Liver (tissue), 9 donors: Measurements from ENCODE around the gene TIAM2. TPM values are rescaled to one million over a fixed set of nuclear protein-coding genes. Genes with fewer than 3 reads are reported as not detected.

Experiments used
- DNase-seq: peaks from one replicate; pipeline ENCODE4 v3.0.0-alpha.2; 2017; ENCODE audit warnings: low spot score
- H3K27ac ChIP-seq, 2 donors: one replicate each; pipeline ENCODE4 v1.7.0; 2013; ENCODE audit warnings: inconsistent platforms in 2 of 2, low read length in 2 of 2, control low read depth in 1 of 2, low read depth in 1 of 2, mild to moderate bottlenecking in 1 of 2
- H3K27me3 ChIP-seq, 4 donors: one replicate each; pipeline versions ENCODE4 v1.6.1 to v1.7.0; 2013; ENCODE audit warnings: low read length in 3 of 4, inconsistent platforms in 1 of 4, mild to moderate bottlenecking in 1 of 4, moderate library complexity in 1 of 4; ENCODE audit not compliant: control insufficient read depth in 4 of 4, insufficient read depth in 4 of 4
- H3K36me3 ChIP-seq, 4 donors: one replicate each; pipeline versions ENCODE4 v1.6.1 to v1.7.0; 2013; ENCODE audit warnings: low read length in 3 of 4, mild to moderate bottlenecking in 3 of 4, low read depth in 1 of 4, moderate library complexity in 1 of 4; ENCODE audit not compliant: control insufficient read depth in 4 of 4, insufficient read depth in 3 of 4
- H3K4me1 ChIP-seq, 4 donors: one replicate each; pipeline versions ENCODE4 v1.6.1 to v1.7.0; 2013; ENCODE audit warnings: low read length in 3 of 4, mild to moderate bottlenecking in 3 of 4, moderate library complexity in 1 of 4; ENCODE audit not compliant: control insufficient read depth in 4 of 4, insufficient read depth in 4 of 4
- H3K4me3 ChIP-seq, 3 donors: one replicate each; pipeline versions ENCODE4 v1.6.1 to v1.7.0; 2013; ENCODE audit warnings: low read length in 3 of 3, control low read depth in 1 of 3, low read depth in 1 of 3, mild to moderate bottlenecking in 1 of 3
- H3K9ac ChIP-seq, 2 donors: one replicate each; pipeline ENCODE4 v1.7.0; 2013; ENCODE audit warnings: low read length in 2 of 2, mild to moderate bottlenecking in 2 of 2, moderate library complexity in 2 of 2, control low read depth in 1 of 2, low read depth in 1 of 2
- H3K9me3 ChIP-seq, 4 donors: one replicate each; pipeline versions ENCODE4 v1.6.1 to v1.7.0; 2013; ENCODE audit warnings: low read length in 3 of 4; ENCODE audit not compliant: control insufficient read depth in 4 of 4
- ATF3 ChIP-seq: IDR thresholded peaks from 2 replicates; pipeline ENCODE4 v1.6.1; 2016; ENCODE audit warnings: antibody characterized with exemption
- CTCF ChIP-seq: fragments of 150-350 bp; IDR thresholded peaks from 2 replicates; pipeline ENCODE4 v1.5.1; 2017; ENCODE audit warnings: improper control_type of control experiment, low read depth, low read length; ENCODE audit not compliant: missing input control
- EGR1 ChIP-seq, 2 donors: IDR thresholded peaks; 2 replicates each; pipeline ENCODE4 v1.6.1; 2016 to 2018; ENCODE audit warnings: antibody characterized with exemption in 2 of 2, low read depth in 2 of 2
- FOXA1 ChIP-seq: IDR thresholded peaks from 2 replicates; pipeline ENCODE4 v1.6.1; 2016; ENCODE audit warnings: antibody characterized with exemption
- FOXA2 ChIP-seq: IDR thresholded peaks from 2 replicates; pipeline ENCODE4 v1.6.1; 2016; ENCODE audit warnings: antibody characterized with exemption
- GABPA ChIP-seq, 2 donors: IDR thresholded peaks in 1 of 2; conservative IDR thresholded peaks in 1 of 2; 2 replicates each; pipeline ENCODE4 v1.6.1; 2016; ENCODE audit warnings: antibody characterized with exemption in 2 of 2, mild to moderate bottlenecking in 1 of 2, moderate library complexity in 1 of 2
- HNF4A ChIP-seq, 2 donors: conservative IDR thresholded peaks; 2 replicates each; pipeline ENCODE4 v1.6.1; 2016; ENCODE audit warnings: antibody characterized with exemption in 2 of 2, mild to moderate bottlenecking in 2 of 2
- HNF4G ChIP-seq: IDR thresholded peaks from 2 replicates; pipeline ENCODE4 v1.6.1; 2016; ENCODE audit warnings: antibody characterized with exemption
- JUND ChIP-seq, 2 donors: IDR thresholded peaks; 2 replicates each; pipeline ENCODE4 v1.6.1; 2016; ENCODE audit warnings: antibody characterized with exemption in 2 of 2
- MAX ChIP-seq: IDR thresholded peaks from 2 replicates; pipeline ENCODE4 v1.6.1; 2016; ENCODE audit warnings: antibody characterized with exemption
- NR2F2 ChIP-seq: IDR thresholded peaks from 2 replicates; pipeline ENCODE4 v1.6.1; 2016; ENCODE audit warnings: antibody characterized with exemption
- SP1 ChIP-seq: IDR thresholded peaks from 2 replicates; pipeline ENCODE4 v1.6.1; 2018; ENCODE audit warnings: antibody characterized with exemption, mild to moderate bottlenecking
- TAF1 ChIP-seq: conservative IDR thresholded peaks from 2 replicates; pipeline ENCODE4 v1.6.1; 2016; ENCODE audit warnings: antibody characterized with exemption, mild to moderate bottlenecking
- YY1 ChIP-seq: IDR thresholded peaks from 2 replicates; pipeline ENCODE4 v1.6.1; 2016; ENCODE audit warnings: antibody characterized with exemption, mild to moderate bottlenecking
- ZBTB33 ChIP-seq: IDR thresholded peaks from 2 replicates; pipeline ENCODE4 v1.6.1; 2016; ENCODE audit warnings: antibody characterized with exemption
- WGBS: extraction: QIAGEN DNeasy Blood & Tissue Kit; methylation state at CpG from one replicate; pipeline ENCODE4 v1.1.7; 2013; 5-methylcytosine and 5-hydroxymethylcytosine counted together
- polyA plus RNA-seq, 2 donors: library from polyadenylated mRNA; stranded (reverse) in 1 of 2; unstranded in 1 of 2; fragments of 200-250 nt in 1 of 2; fragments of >200 nt in 1 of 2; fragmentation: Nextera tagmentation in 1 of 2; extraction: Ambion mirVana in 1 of 2; gene quantifications; one replicate each; pipeline versions ENCODE4 v1.2.1 to v1.2.3, GENCODE V29; 2013 to 2015
- total RNA-seq, 2 donors: library from RNA; depleted of rRNA; stranded (reverse); fragments of >200 nt; gene quantifications; one replicate each; pipeline ENCODE4 v1.2.3, GENCODE V29; 2014
- TF ChIP-seq, protein P1 (sequence below): IDR thresholded peaks from 2 replicates; pipeline ENCODE4 v1.6.1; 2016; ENCODE audit warnings: antibody characterized with exemption, mild to moderate bottlenecking
- donor health status: healthy.
- donor health status: healthy.
- donor health status: healthy.
- donor health status: healthy.
- donor health status: healthy.

The TIAM2 gene
- total and polyA plus RNA-seq, 4 donors, result 0.62 to 3.7 (median 2.4) TPM

GRCh38 chr6:155054491-155055250 is 59.6 kb downstream of the TIAM2 start:
- no peak overlapping the region for H3K4me3 ChIP-seq
- WGBS, result 67% methylated on average over 12 of the region's 12 CpGs

GRCh38 chr6:155055729-155056128 is 60.6 kb downstream of the TIAM2 start:
- DNase-seq, result no peak
- Histone ChIP-seq H3K27me3 (no peaks in the 10 kb centered on the region), H3K4me1 (no peaks in the 10 kb centered on the region), H3K9ac (no peak overlapping the region), H3K27ac (no peak overlapping the region), H3K36me3 (no peaks in the 10 kb centered on the region), H3K4me3 (no peak overlapping the region), H3K9me3 (no peaks in the 10 kb centered on the region)
- WGBS, result 88% methylated on average over 2 of the region's 2 CpGs
- TF ChIP-seq FOXA2, result no peak
- no peak for TF ChIP-seq HNF4G
- no peak for TF ChIP-seq HNF4A (conservative IDR thresholded peaks at IDR 0.05)
- no peak for TF ChIP-seq TAF1
- no peak for TF ChIP-seq YY1
- no peak for TF ChIP-seq MAX
- no peak for TF ChIP-seq CTCF
- TF ChIP-seq SP1, result no peak
- TF ChIP-seq, protein P1, sequence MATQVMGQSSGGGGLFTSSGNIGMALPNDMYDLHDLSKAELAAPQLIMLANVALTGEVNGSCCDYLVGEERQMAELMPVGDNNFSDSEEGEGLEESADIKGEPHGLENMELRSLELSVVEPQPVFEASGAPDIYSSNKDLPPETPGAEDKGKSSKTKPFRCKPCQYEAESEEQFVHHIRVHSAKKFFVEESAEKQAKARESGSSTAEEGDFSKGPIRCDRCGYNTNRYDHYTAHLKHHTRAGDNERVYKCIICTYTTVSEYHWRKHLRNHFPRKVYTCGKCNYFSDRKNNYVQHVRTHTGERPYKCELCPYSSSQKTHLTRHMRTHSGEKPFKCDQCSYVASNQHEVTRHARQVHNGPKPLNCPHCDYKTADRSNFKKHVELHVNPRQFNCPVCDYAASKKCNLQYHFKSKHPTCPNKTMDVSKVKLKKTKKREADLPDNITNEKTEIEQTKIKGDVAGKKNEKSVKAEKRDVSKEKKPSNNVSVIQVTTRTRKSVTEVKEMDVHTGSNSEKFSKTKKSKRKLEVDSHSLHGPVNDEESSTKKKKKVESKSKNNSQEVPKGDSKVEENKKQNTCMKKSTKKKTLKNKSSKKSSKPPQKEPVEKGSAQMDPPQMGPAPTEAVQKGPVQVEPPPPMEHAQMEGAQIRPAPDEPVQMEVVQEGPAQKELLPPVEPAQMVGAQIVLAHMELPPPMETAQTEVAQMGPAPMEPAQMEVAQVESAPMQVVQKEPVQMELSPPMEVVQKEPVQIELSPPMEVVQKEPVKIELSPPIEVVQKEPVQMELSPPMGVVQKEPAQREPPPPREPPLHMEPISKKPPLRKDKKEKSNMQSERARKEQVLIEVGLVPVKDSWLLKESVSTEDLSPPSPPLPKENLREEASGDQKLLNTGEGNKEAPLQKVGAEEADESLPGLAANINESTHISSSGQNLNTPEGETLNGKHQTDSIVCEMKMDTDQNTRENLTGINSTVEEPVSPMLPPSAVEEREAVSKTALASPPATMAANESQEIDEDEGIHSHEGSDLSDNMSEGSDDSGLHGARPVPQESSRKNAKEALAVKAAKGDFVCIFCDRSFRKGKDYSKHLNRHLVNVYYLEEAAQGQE, result no peak

More at GRCh38 chr6:155054491-155055250, 59.6 kb downstream of the TIAM2 start:
- no peak overlapping the region for H3K9ac ChIP-seq
- no peak for TF ChIP-seq JUND (IDR thresholded peaks at IDR 0.05)
- TF ChIP-seq GABPA (IDR thresholded peaks at IDR 0.05 in 1 of 2, conservative IDR thresholded peaks at IDR 0.05 in 1 of 2), result no peak
- TF ChIP-seq SP1, result no peak
- no peak for TF ChIP-seq NR2F2
- TF ChIP-seq TAF1, result no peak
- TF ChIP-seq MAX, result no peak
- TF ChIP-seq CTCF, result no peak
- TF ChIP-seq FOXA2, result no peak
- no peak for TF ChIP-seq EGR1 (IDR thresholded peaks at IDR 0.05; ENCODE audit: low read depth in 2 of 2)
- no peak for TF ChIP-seq ATF3
- TF ChIP-seq HNF4G, result no peak
- TF ChIP-seq ZBTB33, result no peak
- TF ChIP-seq FOXA1, result no peak
- no peaks in the 10 kb centered on the region for H3K9me3 ChIP-seq
- no peaks in the 10 kb centered on the region for H3K4me1 ChIP-seq
- no peaks in the 10 kb centered on the region for H3K27me3 ChIP-seq
- DNase-seq, result no peak
- no peak overlapping the region for H3K27ac ChIP-seq
- no peaks in the 10 kb centered on the region for H3K36me3 ChIP-seq
